ENCODE measurements around the gene NDST4.

GRCh38 chr4:115152965-115153364 is 39.5 kb upstream of the NDST4 start:
- TF ChIP-seq EZH2 (IDR thresholded peaks at IDR 0.05; ENCODE audit: borderline replicate concordance, low read depth, low read length, severe bottlenecking): no peak
- no peak for TF ChIP-seq CTCF (IDR thresholded peaks at IDR 0.05; ENCODE audit: borderline replicate concordance, extremely low read depth, low read length, poor library complexity, severe bottlenecking)

All from DND-41 (cell line).